ENCODE data around the gene PCDH19.

PCDH19 gene

DNA sequence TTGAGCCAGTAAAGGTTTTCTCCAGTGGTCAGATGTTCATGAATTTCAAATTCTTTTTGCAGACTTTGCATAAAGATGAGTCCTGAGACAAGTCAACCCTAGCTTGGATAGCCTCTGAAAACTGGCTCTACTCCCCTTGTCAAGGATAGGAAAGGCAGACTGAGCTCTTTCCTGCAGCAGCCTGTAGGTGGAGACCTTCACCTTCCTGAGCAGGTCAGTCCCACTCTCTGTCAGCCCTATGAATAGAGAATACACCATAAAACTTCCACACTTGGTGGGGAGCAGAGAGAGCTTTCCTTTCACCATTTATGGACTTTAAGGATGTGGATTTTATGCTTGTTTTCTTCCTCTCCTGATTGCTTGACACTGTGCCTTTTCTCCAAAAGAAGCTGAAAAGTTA lies 41.9 kb downstream of the PCDH19 start:
- peak; percentile 6 to 11 for DNase-seq (ENCODE audit: low read depth in 2 of 2)
- TF ChIP-seq CTCF (IDR thresholded peaks at IDR 0.05; ENCODE audit: low read depth, low read length): no peak

GRCh38 chrX:100363896-100364295 lies 46.2 kb downstream of the PCDH19 start:
- DNase-seq (ENCODE audit: low read depth in 2 of 2): no peak
- TF ChIP-seq CTCF (IDR thresholded peaks at IDR 0.05; ENCODE audit: low read depth, low read length): no peak

More for the DNA sequence above, 41.9 kb downstream of the PCDH19 start:
- H3K4me3 ChIP-seq (replicated peaks in 1 of 2; ENCODE audit: low read depth in 2 of 2, low read length in 2 of 2): no peak overlapping the region

GRCh38 chrX:100358766-100359165 lies 51.3 kb downstream of the PCDH19 start:
- no peak for DNase-seq (ENCODE audit: low read depth in 2 of 2)
- no peak overlapping the region for H3K4me3 ChIP-seq (replicated peaks in 1 of 2; ENCODE audit: low read depth in 2 of 2, low read length in 2 of 2)
- TF ChIP-seq CTCF (IDR thresholded peaks at IDR 0.05; ENCODE audit: low read depth, low read length): no peak

More at GRCh38 chrX:100363896-100364295, 46.2 kb downstream of the PCDH19 start:
- no peak overlapping the region for H3K4me3 ChIP-seq (replicated peaks in 1 of 2; ENCODE audit: low read depth in 2 of 2, low read length in 2 of 2)

- no peak for TF ChIP-seq CTCF (IDR thresholded peaks at IDR 0.05; ENCODE audit: low read depth, low read length)
- H3K4me3 ChIP-seq (replicated peaks in 1 of 2; ENCODE audit: low read depth in 2 of 2, low read length in 2 of 2): no peak overlapping the region
- DNase-seq (ENCODE audit: low read depth in 2 of 2): no peak
Measured at GRCh38 chrX:100356351-100356896, 53.6 kb downstream of the PCDH19 start.

DNA sequence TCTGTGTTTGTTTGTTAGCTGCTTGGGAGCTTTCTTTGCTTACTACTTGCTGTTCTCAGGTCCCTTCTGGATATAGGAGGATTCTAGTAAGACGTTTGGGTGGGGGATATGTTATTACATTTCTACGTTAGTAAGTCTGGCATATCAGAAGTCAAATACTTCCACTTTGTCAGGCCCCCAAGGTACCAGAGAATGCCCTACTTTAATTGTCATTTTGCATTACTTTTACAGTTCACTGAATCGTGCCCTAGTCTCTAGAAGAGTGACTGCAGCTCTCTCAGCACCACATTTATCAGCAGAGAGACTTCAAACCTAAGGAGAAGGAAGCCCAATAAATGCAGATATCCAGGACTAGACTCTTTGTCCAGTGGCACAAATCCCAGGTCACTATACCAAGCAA lies 54.4 kb downstream of the PCDH19 start:
- no peak overlapping the region for H3K4me3 ChIP-seq (replicated peaks in 1 of 2; ENCODE audit: low read depth in 2 of 2, low read length in 2 of 2)
- TF ChIP-seq CTCF (IDR thresholded peaks at IDR 0.05; ENCODE audit: low read depth, low read length): no peak
- DNase-seq (ENCODE audit: low read depth in 2 of 2): no peak

GRCh38 chrX:100353326-100353725 lies 56.7 kb downstream of the PCDH19 start:
- no peak overlapping the region for H3K4me3 ChIP-seq (replicated peaks in 1 of 2; ENCODE audit: low read depth in 2 of 2, low read length in 2 of 2)
- no peak for DNase-seq (ENCODE audit: low read depth in 2 of 2)
- TF ChIP-seq CTCF (IDR thresholded peaks at IDR 0.05; ENCODE audit: low read depth, low read length): no peak
